Stomach smooth muscle (tissue), 2 donors: ENCODE results near the gene SH2D4B.

Experiments
- H3K27ac ChIP-seq: one replicate; pipeline ENCODE4 v1.7.0; 2013; ENCODE audit warnings: mild to moderate bottlenecking, low read length, inconsistent platforms
- H3K27me3 ChIP-seq, 2 donors: one replicate each; pipeline ENCODE4 v1.7.0; 2013; ENCODE audit warnings: low read length in 2 of 2; ENCODE audit not compliant: insufficient read depth in 2 of 2, control insufficient read depth in 1 of 2
- H3K36me3 ChIP-seq, 2 donors: one replicate each; pipeline ENCODE4 v1.7.0; 2013; ENCODE audit warnings: low read length in 2 of 2; ENCODE audit not compliant: control insufficient read depth in 2 of 2, insufficient read depth in 2 of 2
- H3K4me1 ChIP-seq: one replicate; pipeline ENCODE4 v1.7.0; 2013; ENCODE audit warnings: low read length; ENCODE audit not compliant: control insufficient read depth, insufficient read depth
- H3K4me3 ChIP-seq, 2 donors: one replicate each; pipeline ENCODE4 v1.7.0; 2013; ENCODE audit warnings: low read length in 2 of 2
- H3K9ac ChIP-seq, 2 donors: one replicate each; pipeline ENCODE4 v1.7.0; 2013; ENCODE audit warnings: low read length in 2 of 2, mild to moderate bottlenecking in 1 of 2
- H3K9me3 ChIP-seq, 2 donors: one replicate each; pipeline ENCODE4 v1.7.0; 2013; ENCODE audit warnings: low read length in 2 of 2; ENCODE audit not compliant: control insufficient read depth in 2 of 2
- donor health status: healthy.
- donor health status: Pancreatic carcinoma.

Gene SH2D4B

GRCh38 chr10:80646366-80646765 lies 108.7 kb downstream of the SH2D4B start:
- H3K36me3 ChIP-seq, result no peaks in the 10 kb centered on the region
- H3K27ac ChIP-seq, result no peak overlapping the region
- H3K27me3 ChIP-seq, result peaks cover 0 to 3% of the 10 kb centered on the region in 2 donors
- no peak overlapping the region for H3K4me3 ChIP-seq
- H3K4me1 ChIP-seq, result no peaks in the 10 kb centered on the region
- no peaks in the 10 kb centered on the region for H3K9me3 ChIP-seq
- H3K9ac ChIP-seq, result no peak overlapping the region

GRCh38 chr10:80647173-80647833 lies 109.6 kb downstream of the SH2D4B start:
- no peaks in the 10 kb centered on the region for H3K9me3 ChIP-seq
- H3K27me3 ChIP-seq, result peaks cover 0 to 3% of the 10 kb centered on the region in 2 donors
- no peaks in the 10 kb centered on the region for H3K36me3 ChIP-seq
- no peaks in the 10 kb centered on the region for H3K4me1 ChIP-seq
- H3K27ac ChIP-seq, result no peak overlapping the region
- no peak overlapping the region for H3K9ac ChIP-seq
- no peak overlapping the region for H3K4me3 ChIP-seq

DNA sequence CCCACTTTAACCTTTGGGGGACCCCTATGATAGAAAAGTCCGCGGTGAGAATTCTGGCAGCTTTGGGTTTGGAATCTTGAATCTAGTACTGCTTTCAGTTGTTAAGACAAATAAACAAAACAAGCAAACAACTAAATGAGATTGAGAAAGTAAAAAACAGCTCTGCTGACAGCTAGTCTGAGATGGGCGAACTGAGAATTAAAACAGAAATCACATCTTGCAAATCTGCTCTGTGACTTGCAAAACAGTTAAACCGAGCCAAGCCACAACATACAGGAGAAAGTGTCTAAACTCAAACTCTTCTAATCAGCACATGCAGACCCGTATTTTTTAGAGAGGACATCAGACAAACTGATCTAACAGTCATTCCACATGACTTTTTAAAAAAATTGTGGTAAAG lies 110.4 kb downstream of the SH2D4B start:
- H3K9me3 ChIP-seq, result no peaks in the 10 kb centered on the region
- no peaks in the 10 kb centered on the region for H3K36me3 ChIP-seq
- no peaks in the 10 kb centered on the region for H3K4me1 ChIP-seq
- H3K9ac ChIP-seq, result no peak overlapping the region
- H3K27ac ChIP-seq, result no peak overlapping the region
- H3K4me3 ChIP-seq, result no peak overlapping the region
- peaks cover 0 to 3% of the 10 kb centered on the region in 2 donors for H3K27me3 ChIP-seq

- Histone ChIP-seq H3K27ac (no peak overlapping the region), H3K27me3 (peaks cover 0 to 3% of the 10 kb centered on the region in 2 donors), H3K9ac (no peak overlapping the region), H3K36me3 (no peaks in the 10 kb centered on the region), H3K9me3 (peaks cover 2 to 9% of the 10 kb centered on the region in 2 donors), H3K4me3 (no peak overlapping the region), H3K4me1 (no peaks in the 10 kb centered on the region)
These were observed 111.5 kb downstream of the SH2D4B start for GRCh38 chr10:80649183-80649582.

GRCh38 chr10:80655898-80656297 lies 118.2 kb downstream of the SH2D4B start:
- no peak overlapping the region for H3K4me3 ChIP-seq
- H3K36me3 ChIP-seq, result no peaks in the 10 kb centered on the region
- H3K27ac ChIP-seq, result no peak overlapping the region

GRCh38 chr10:80658068-80658467 lies 120.4 kb downstream of the SH2D4B start:
- H3K9ac ChIP-seq, result no peak overlapping the region
- no peaks in the 10 kb centered on the region for H3K27me3 ChIP-seq
- H3K36me3 ChIP-seq, result no peaks in the 10 kb centered on the region

More at GRCh38 chr10:80655898-80656297, 118.2 kb downstream of the SH2D4B start:
- Histone ChIP-seq H3K9me3 (peaks cover 14 to 16% of the 10 kb centered on the region in 2 donors), H3K9ac (no peak overlapping the region), H3K4me1 (no peaks in the 10 kb centered on the region), H3K27me3 (no peaks in the 10 kb centered on the region)

DNA sequence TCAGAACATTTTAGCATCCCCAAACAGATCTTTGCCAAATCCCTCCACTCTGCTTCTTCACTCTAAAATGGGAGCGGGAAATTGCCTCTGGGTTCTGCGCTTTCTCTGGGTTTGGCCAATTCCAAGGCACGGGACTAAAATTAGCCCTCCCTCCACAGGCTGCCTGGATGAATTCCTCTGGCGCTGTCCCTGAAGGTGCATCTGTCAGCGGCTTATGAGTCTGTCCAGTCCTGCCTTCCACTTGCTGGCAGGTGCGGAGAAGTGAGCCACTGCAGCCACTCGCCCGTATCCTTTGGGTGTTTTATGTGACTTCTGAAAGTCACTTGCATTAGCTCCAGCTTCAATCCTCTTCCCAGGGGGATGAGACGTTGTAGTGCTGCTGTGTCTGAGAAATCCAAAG lies 121.6 kb downstream of the SH2D4B start:
- H3K27ac ChIP-seq, result no peak overlapping the region
- peaks cover 3% of the 10 kb centered on the region for H3K4me1 ChIP-seq
- H3K27me3 ChIP-seq, result no peaks in the 10 kb centered on the region
- no peaks in the 10 kb centered on the region for H3K36me3 ChIP-seq
- no peak overlapping the region for H3K4me3 ChIP-seq
- H3K9me3 ChIP-seq, result peaks cover 5 to 14% of the 10 kb centered on the region in 2 donors
- H3K9ac ChIP-seq, result no peak overlapping the region

More at GRCh38 chr10:80658068-80658467, 120.4 kb downstream of the SH2D4B start:
- Histone ChIP-seq H3K4me3 (no peak overlapping the region), H3K4me1 (peaks cover 3% of the 10 kb centered on the region), H3K27ac (no peak overlapping the region), H3K9me3 (peaks cover 14 to 16% of the 10 kb centered on the region in 2 donors)

DNA sequence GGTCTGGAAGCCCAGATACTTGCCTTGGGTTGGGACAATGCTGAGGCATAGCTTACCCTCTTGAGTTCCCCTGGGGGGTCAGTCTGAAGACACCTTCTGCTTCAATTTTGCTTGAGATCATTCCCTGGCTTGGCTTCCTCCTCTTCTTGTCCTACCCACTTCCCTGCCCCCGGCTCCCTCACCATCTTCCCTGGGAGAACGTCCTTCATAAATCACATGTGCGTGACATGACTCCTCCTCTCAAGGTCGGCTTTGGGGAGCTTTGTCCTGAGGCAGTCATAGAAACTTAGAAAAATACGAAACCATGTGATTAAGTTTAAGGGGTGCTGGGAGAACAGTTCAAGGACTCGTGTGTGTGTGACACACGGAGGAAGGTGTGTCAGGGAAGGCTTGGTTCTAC lies 122.6 kb downstream of the SH2D4B start:
- Histone ChIP-seq H3K36me3 (no peaks in the 10 kb centered on the region), H3K4me3 (no peak overlapping the region), H3K4me1 (peaks cover 3% of the 10 kb centered on the region), H3K27me3 (no peaks in the 10 kb centered on the region), H3K9ac (no peak overlapping the region), H3K27ac (no peak overlapping the region), H3K9me3 (peaks cover 0 to 10% of the 10 kb centered on the region in 2 donors)

DNA sequence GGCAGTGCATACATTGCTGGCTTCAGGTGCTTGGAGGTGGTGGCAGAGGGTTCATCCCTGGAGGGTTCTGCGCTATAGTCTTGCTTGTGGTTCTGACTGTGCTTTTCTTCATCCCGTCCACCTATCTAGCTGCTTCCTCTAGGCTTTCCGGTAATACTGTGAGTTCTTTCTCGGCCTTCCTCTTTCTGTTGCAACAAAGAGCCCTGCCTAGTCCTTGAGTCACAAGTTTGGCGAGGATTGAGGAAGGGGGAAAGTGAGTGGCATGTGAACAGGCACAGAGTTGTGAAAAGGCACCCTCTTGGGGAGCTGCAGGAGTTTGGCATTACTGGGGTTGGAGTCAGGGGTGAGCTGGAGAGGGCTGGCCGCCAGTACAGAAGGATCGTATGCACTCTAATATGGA lies 123.0 kb downstream of the SH2D4B start:
- Histone ChIP-seq H3K27me3 (no peaks in the 10 kb centered on the region), H3K9ac (no peak overlapping the region), H3K36me3 (no peaks in the 10 kb centered on the region), H3K4me1 (peaks cover 3% of the 10 kb centered on the region), H3K4me3 (no peak overlapping the region), H3K27ac (no peak overlapping the region), H3K9me3 (peaks cover 0 to 7% of the 10 kb centered on the region in 2 donors)

DNA sequence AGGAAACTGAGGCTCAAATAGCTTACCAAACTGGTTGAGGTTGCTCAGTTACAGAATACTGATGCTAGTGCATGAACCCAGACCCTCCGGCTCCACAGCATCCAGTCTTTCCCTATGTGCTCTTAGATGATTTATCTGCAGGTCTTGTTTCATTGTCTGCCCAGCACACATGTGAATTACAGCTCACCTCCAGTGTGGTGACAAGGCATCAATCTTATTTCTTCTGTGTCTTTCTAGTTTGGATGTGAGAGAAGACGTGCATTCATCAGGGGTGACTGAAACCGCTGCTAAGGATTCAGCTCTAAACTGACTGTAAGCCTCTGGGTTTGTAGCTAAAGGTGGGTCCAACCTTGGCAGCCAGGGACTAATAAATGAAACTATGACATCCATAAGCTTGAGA lies 123.8 kb downstream of the SH2D4B start:
- no peaks in the 10 kb centered on the region for H3K27me3 ChIP-seq
- H3K36me3 ChIP-seq, result no peaks in the 10 kb centered on the region
- no peaks in the 10 kb centered on the region for H3K9me3 ChIP-seq
- no peak overlapping the region for H3K9ac ChIP-seq
- H3K4me3 ChIP-seq, result no peak overlapping the region
- H3K4me1 ChIP-seq, result peaks cover 3% of the 10 kb centered on the region
- no peak overlapping the region for H3K27ac ChIP-seq

DNA sequence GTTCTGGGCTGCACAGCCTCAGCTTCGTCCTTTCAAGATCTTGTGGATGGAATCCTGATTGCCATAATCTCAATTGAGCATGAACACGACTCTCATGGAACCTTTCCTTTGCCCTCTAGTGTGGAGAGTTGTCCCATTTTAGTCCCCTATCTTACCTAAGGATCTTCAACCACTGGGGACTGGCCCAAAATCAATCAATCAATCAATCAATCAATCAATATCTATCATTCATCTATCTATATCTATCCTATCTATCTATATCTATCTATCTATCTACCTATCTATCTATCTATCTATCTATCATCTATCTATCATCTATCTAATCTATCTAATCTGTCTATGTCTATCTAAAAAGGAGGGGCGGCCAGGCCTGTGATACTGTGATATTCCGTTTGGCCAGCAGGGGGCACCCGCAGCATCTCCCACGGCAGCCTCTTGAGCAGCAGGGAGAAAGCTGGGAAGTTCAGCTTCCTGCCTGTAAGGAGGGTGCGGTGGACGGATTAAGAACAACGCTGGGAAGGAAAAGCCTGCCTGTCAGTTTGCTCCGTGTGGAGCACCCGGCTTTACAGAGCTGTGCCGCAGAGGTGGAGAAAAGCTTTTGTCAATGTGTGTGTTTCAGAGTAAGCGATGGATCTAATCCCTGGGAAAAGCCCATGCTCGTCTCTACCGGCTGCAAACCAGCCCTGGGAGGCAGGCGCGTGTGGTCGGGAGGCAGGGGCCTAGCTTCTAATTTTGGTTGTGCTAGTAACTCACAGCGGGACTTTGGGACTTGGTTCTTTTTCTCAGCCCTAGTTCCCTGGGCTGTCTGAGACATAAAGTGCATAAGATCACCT lies 124.9 kb downstream of the SH2D4B start:
- H3K36me3 ChIP-seq, result no peaks in the 10 kb centered on the region
- H3K4me1 ChIP-seq, result peaks cover 3% of the 10 kb centered on the region
- no peaks in the 10 kb centered on the region for H3K9me3 ChIP-seq
- H3K4me3 ChIP-seq, result peak overlapping the region; percentile 63 to 70
- no peaks in the 10 kb centered on the region for H3K27me3 ChIP-seq
- H3K9ac ChIP-seq, result peak overlapping the region; percentile 68 to 70
- peak overlapping the region; percentile 53 for H3K27ac ChIP-seq
